Spleen (tissue), 7 donors: ENCODE results near the gene FLOT2.

Source experiments
- CTCF ChIP-seq, 11 experiments: fragments of 200-600 bp in 7 of 11; fragments of 450-650 bp in 4 of 11; sonication (generic) in 4 of 11; IDR thresholded peaks in 8 of 11; conservative IDR thresholded peaks in 3 of 11; 1 replicate in 7 of 11; 2 replicates in 4 of 11; pipeline versions ENCODE4 v1.4.0 to v1.8.0; 2016 to 2021; ENCODE audit warnings: antibody characterized with exemption in 11 of 11, inconsistent platforms in 4 of 11, mild to moderate bottlenecking in 1 of 11
- POLR2A ChIP-seq, 3 donors: fragments of 450-650 bp; IDR thresholded peaks; one replicate each; pipeline ENCODE4 v1.5.1; 2017; ENCODE audit warnings: antibody characterized with exemption in 3 of 3, mild to moderate bottlenecking in 1 of 3
- donor health status: DM: no; HTN: no; CAD: no; lungs with moderate emphysema.
- donor health status: DM: no; HTN: no; CAD: no.
- donor health status: DM: no; HTN: no; CAD: no.

- TF ChIP-seq CTCF (IDR thresholded peaks at IDR 0.05 in 8 of 11, conservative IDR thresholded peaks at IDR 0.05 in 3 of 11) (no peak), POLR2A (IDR thresholded peaks at IDR 0.05) (no peak)
Observed at GRCh38 chr17:28861393-28862203, 35.9 kb downstream of the FLOT2 start.
